ENCODE results near the gene CTPS2.
"Not testable (repeated sequence)": the region's sequence is repeated elsewhere in the genome, so short reads cannot be mapped to it uniquely, and the experiment has no call there.

The CTPS2 gene

DNA sequence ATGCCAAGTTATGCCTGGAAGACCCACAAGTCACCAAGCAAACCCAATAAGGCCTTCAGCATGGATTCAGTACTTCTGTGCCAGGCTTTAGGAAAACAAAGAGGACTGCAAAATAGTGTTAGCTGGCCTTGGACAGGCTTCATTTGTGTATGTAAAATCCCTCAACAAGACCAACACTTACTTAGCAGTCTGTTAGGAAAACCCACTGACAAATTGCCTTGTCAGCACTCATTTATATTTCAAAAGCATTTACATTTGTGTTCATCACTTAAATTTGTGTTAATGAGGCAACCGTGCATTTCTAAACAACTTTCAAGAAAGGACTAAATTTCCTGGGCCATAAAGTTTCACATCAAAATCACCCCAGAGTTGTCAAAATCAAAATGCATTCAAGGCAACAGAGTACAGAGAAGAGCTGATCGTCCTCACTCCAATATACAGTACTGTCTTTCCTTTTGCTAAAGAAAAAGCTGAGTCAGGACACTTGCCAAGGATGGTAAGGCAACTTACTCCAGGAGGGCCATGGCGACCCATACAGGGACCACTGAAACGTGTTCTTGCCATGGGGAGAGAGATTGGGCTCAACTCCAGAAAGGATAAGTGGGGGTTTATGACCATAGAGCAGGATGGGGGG is 61.0 kb downstream of the CTPS2 start:
- FAIRE-seq: no peak

DNA sequence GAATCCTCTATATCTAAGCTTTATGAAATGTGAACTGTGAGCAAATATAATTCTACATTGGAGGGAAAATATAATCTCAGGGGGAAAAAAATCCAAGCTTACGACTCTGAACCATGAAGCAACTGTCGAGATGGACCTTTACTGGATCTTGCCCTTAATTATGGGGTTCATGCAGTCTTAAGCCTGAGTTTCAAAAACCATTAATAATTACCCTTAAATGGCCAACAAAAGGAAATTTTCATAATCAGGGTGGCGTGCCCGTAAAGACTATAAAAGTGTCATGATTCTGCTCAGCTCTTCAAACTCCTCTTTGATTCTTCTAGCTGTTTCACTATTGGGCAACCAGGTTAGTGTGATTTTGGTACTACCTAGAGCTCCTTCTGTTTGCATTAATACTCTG is 62.6 kb downstream of the CTPS2 start, which contains the start of gene S100G:
S100G (plus strand) TSS at position 301 of the 400 bp plus-strand sequence. CDS start 849 bp downstream, outside the sequence.
- no peak for FAIRE-seq

DNA sequence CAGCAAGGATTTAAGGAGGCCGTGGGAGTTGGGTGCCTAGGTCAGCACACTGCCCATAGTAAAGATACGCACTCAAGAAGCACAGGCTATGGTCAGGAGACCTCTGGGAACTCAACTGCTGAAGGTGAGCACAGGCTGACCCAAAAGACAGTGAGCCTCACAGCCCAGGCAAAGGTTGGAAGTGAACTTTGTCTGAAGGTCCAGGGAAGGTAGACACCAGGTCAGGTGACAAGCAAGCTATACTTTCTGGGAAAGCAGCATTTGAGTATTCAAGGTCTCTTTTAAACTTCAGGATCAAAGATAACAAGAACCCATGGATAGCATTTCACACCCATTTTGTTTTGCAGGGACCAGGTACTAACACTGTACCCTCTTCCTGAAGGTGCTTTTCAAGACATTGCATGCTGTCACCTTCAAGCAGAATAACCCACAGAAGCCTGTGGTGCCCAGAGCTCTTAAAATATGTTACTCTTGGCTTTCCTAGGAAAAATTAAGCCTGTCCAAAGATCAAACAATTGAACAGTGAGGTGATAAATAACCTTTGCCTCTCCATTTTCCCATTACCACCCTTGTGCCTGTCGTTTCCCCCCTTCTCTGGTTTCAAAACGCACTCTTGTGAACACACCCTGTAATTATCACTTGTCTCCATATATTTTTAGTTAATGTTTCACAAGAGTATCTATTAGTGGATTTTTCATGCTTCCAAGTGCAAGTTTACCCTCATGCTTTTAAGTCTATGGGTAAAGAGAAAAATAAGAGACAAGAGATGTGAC is 65.9 kb downstream of the CTPS2 start:
- FAIRE-seq: no peak

GRCh38 chrX:16643176-16643575 is 69.3 kb downstream of the CTPS2 start:
- no peak for FAIRE-seq

- no peak for FAIRE-seq
These were observed 71.6 kb downstream of the CTPS2 start for GRCh38 chrX:16640823-16641222.

DNA sequence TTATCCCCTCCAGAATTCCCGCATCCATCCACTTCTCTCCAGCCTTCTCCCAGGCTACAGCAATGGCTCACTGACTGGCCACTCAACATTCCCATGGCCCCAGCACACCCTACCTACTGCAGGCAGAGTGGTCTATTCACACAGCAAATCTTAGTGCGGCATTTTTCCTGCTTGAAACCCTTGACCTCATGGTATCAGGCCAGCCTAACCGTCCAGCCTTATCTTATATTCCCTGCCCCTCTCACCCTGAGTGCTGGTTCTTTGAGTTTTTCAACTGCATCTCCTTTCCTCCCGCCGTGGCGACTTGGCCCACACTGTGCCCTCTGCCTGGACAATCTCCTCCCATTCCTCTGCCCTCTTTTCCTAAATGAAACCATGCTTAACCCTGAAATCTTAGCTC is 72.5 kb downstream of the CTPS2 start:
- no peak for FAIRE-seq

DNA sequence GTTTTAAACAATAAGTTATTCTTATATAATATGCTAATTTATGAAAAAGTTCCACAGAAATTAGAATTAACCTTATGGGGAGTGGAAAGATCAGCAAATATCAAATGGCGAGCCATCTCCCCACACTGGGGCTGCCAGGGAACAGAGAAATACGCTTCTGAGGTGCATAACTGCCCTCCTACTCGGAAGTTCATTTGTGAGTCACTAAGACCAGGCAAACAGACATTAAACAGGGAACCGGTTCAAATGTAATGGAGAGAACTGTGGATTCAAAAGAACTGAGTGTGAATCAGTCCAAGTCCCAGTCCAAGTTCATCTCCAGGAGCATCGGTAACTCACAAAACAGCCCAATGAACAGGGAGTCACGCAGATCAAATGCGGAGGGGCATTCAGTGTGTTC is 73.9 kb downstream of the CTPS2 start:
- FAIRE-seq: no peak

DNA sequence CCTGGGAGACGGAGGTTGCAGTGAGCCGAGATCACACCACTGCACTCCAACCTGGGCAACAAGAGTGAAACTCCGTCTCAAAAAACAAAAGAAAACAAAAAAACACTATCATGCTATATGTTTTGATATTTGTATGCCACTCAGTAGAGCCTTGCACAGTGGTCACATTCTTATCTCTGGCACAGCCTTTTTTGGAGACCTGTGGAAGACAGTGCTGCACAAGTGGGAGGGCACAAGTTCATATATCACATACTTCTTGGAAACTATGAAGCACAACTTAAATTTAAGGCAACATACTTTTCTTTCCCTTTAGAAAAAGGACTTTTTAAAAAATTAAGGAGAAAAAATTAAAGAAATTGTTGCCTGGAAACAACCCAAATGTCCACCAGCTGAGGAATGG is 76.9 kb downstream of the CTPS2 start:
- no peak for FAIRE-seq

- no peak for FAIRE-seq
These were observed 77.4 kb downstream of the CTPS2 start for GRCh38 chrX:16635040-16635439.

DNA sequence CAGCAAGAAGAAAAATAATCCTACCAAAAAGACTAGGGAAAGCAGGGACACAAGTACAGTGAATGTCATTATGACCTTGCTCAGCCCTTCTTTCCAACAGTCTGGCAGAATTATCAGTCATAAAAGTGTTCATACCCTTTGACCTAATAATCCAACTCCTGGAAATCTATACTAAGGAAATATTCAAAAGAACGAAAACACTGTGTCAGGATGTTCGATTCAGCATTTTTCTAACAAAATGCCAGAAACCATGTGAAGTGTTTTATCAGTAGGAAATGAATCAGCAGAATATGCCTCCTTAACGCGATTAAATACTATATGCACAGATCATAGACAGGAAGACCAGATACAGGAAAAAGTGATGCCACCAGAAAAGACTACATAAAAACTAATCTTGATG is 78.7 kb downstream of the CTPS2 start:
- FAIRE-seq: peak; percentile 26

GRCh38 chrX:16629909-16630308 is 82.6 kb downstream of the CTPS2 start:
- no peak for FAIRE-seq

GRCh38 chrX:16628946-16629595 is 83.4 kb downstream of the CTPS2 start:
- no peak for FAIRE-seq

GRCh38 chrX:16628511-16628910 is 84.0 kb downstream of the CTPS2 start:
- not testable (repeated sequence) for FAIRE-seq

- no peak for FAIRE-seq
These were observed 93.4 kb downstream of the CTPS2 start for GRCh38 chrX:16619024-16619423.

- FAIRE-seq: no peak
These were observed 94.0 kb downstream of the CTPS2 start for GRCh38 chrX:16618422-16618821.

- no peak for FAIRE-seq
These were observed 95.1 kb downstream of the CTPS2 start for GRCh38 chrX:16617382-16617781.

DNA sequence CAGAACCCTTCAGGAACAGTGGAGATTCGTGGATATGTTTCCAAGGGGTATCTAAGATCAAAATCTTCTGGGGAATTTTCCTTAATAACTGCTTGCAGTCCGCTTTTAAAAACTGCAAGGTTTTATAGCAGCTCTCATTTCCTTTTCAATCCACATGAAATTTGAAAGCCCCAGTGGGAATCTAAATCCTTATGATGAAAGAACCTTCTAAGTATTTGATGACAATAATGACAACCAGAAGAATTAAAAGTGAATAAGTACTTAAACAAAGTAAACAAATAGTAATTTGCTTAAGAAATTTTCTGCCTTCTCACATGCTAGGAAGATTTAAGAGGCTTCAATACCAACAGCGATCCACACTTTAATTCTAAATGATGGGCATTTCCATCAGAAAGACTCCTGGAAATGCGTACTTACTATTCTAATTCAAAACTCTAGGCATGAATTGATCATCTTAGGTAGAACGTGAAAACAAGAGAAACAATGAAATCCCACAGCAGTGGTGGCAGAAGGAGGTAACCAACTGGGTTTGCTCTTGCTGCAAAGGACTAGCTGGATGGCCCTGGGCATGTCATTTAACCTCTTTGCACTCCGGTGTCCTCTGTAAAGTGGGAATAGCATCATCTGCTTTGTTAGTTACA is 100.1 kb downstream of the CTPS2 start:
- no peak for FAIRE-seq

GRCh38 chrX:16610654-16611053 is 101.8 kb downstream of the CTPS2 start:
- FAIRE-seq: not testable (repeated sequence)

GRCh38 chrX:16610121-16610621 is 102.3 kb downstream of the CTPS2 start:
- FAIRE-seq: no peak

DNA sequence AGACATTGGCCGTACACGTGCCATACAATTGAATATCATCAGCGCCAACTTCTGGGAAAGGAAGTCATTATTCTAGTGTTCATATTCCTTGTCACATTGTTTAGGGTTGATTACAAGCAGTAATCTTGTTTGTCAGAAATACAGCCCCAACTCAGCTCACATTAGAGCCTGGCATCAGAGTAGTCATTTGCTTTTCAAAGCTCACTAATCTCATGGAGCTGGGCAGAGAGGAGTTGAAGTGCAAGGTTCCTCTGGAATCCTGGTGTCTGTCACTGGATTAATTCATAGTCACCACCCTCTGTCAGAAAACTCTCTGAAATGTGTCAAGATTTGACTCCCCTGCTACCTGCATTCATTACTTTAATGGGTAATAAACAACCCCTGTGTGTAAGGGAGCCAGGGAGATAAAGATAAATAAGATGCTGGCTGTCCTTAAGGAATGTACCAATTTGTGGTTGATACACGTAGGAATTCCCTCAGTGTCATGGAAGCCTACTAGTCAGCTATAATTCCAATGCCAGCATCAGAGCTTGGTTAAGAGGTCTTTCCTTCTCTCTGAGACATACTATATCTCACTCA is 106.2 kb downstream of the CTPS2 start:
- no peak for FAIRE-seq

DNA sequence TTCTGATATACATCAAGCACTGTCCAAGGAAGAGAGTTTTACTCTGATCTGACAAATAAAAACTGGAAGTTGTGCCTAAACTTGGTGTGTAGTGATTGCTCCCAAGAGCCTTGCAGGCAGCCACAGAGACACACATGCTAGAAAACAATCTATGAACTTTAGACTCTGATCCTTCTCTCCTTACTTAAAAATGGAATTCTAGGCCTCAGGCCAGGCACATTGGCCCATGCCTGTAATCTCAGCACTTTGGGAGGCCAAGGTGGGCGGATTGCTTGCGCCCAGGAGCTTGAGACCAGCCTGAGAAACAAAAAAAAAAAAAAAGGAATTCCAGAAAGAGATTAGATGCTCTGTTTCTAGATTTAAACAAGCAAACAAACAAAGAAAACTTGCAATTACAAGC is 108.1 kb downstream of the CTPS2 start:
- FAIRE-seq: no peak

DNA sequence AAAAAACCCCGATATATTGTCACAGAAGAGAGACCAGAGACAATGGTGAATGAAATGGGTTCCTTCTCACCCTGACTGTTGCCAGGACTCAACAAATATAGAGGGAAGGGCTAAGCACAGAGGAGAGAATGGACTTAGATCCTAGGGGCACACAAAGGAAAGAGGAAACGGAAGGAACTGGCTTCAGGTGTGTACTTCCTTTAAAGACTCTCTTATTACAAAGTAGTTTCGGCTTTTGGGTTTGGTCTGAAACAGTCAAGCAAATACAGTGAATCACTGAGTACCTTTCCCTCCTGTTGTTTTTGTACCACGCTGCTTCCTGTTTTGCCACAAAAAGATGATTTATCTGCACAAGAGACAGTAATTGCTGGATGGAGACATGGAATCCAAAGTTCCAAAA is 108.6 kb downstream of the CTPS2 start:
- no peak for FAIRE-seq

DNA sequence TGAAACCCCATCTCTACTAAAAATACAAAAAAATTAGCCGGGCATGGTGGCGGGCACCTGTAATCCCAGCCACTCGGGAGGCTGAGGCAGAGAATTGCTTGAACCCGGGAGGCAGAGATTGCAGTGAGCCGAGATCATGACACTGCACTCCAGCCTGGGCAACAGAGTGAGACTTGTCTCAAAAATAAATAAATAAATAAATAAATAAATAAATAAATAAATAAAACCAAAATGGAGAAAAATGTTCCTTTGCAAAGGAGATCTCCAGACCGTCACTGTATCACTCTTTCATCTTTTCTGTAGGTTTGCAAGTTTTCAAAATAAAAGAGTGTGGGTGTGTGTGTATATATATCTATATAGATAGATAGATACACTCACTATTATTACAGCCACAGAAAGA is 109.2 kb downstream of the CTPS2 start:
- not testable (repeated sequence) for FAIRE-seq
